Endothelial cell of umbilical vein (primary cell): ENCODE results near the gene RBM6. TPM values are rescaled to one million over a fixed set of nuclear protein-coding genes. Genes with fewer than 3 reads are reported as not detected.

Experiments
- BruUV-seq: library from RNA; stranded (reverse); fragments of 400-500 nt; replicated peaks from 2 replicates; lab custom pipeline; 2021; lab: Mats Ljungman, UMichigan
- CTCF ChIA-PET: fragments of 300-600, 350-600 bp; sonication (Branson Sonifier 250); formaldehyde crosslinking; loops from one replicate; lab custom pipeline; 2021; ENCODE audit warnings: antibody characterized with exemption, inconsistent platforms; lab: Charles Lee
- POLR2A ChIA-PET: fragments of 300-600, 350-600 bp; sonication (Branson Sonifier 250); formaldehyde crosslinking; loops from one replicate; lab custom pipeline; 2021; ENCODE audit warnings: antibody characterized with exemption, inconsistent platforms; lab: Charles Lee
- DNase-seq: peaks from one replicate; pipeline ENCODE4 v3.0.0-alpha.2; 2011; ENCODE audit warnings: low read depth, low spot score
- FAIRE-seq: peaks from 2 replicates; lab custom pipeline; 2011; peaks lifted over from hg19 to GRCh38; lab: Jason Lieb, UNC
- H2AFZ ChIP-seq: 2 replicates; pipeline ENCODE4 v1.6.0; 2012; ENCODE audit warnings: low read depth, low read length, control low read depth, inconsistent platforms
- H3K27ac ChIP-seq: 2 replicates; pipeline ENCODE4 v1.5.1; 2011; ENCODE audit warnings: low read depth, mild to moderate bottlenecking, control low read depth, low read length, moderate library complexity; ENCODE audit not compliant: insufficient read depth
- H3K27me3 ChIP-seq, 2 experiments: 2 replicates each; pipeline versions ENCODE4 v1.6.0 to v1.6.1; 2011; ENCODE audit warnings: low read length in 2 of 2, mixed read lengths in 1 of 2; ENCODE audit not compliant: control insufficient read depth in 2 of 2, insufficient read depth in 2 of 2
- H3K36me3 ChIP-seq, 2 experiments: 2 replicates in 1 of 2; 3 replicates in 1 of 2; pipeline ENCODE4 v1.5.1; 2011; ENCODE audit warnings: low read length in 2 of 2, mild to moderate bottlenecking in 1 of 2, moderate library complexity in 1 of 2; ENCODE audit not compliant: control insufficient read depth in 2 of 2, insufficient read depth in 2 of 2; ENCODE audit errors: extremely low read depth in 1 of 2
- H3K4me1 ChIP-seq: 3 replicates; pipeline ENCODE4 v1.5.1; 2011; ENCODE audit warnings: mild to moderate bottlenecking, low read length; ENCODE audit not compliant: control insufficient read depth, insufficient read depth; ENCODE audit errors: extremely low read depth
- H3K4me2 ChIP-seq: 2 replicates; pipeline ENCODE4 v1.6.1; 2011; ENCODE audit warnings: low read length, control low read depth, mixed read lengths; ENCODE audit not compliant: insufficient read depth
- H3K4me3 ChIP-seq, 3 experiments: fragments of 200-600 bp in 1 of 3; sonication (generic), shearing (Covaris generic) in 1 of 3; replicated peaks in 1 of 3; 2 replicates each; pipeline ENCODE4 v1.5.1; 2011 to 2016; ENCODE audit warnings: control low read depth in 3 of 3, low read length in 3 of 3, mild to moderate bottlenecking in 2 of 3, inconsistent platforms in 1 of 3, low read depth in 1 of 3, moderate library complexity in 1 of 3; ENCODE audit not compliant: insufficient read depth in 1 of 3
- H3K79me2 ChIP-seq: 2 replicates; pipeline ENCODE4 v1.6.0; 2012; ENCODE audit warnings: low read length, inconsistent platforms; ENCODE audit not compliant: control insufficient read depth, insufficient read depth
- H3K9ac ChIP-seq: replicated peaks from 2 replicates; pipeline ENCODE3; 2011; ENCODE audit warnings: low read length, control low read depth; ENCODE audit not compliant: insufficient read depth; ENCODE audit errors: extremely low read depth
- H3K9me1 ChIP-seq: replicated peaks from 3 replicates; pipeline ENCODE4 v1.6.0; 2011; ENCODE audit warnings: mild to moderate bottlenecking, low read length; ENCODE audit not compliant: control insufficient read depth, insufficient read depth; ENCODE audit errors: extremely low read depth
- H3K9me3 ChIP-seq: replicated peaks from 2 replicates; pipeline ENCODE4 v1.5.1; 2012; ENCODE audit warnings: low read length, inconsistent platforms; ENCODE audit not compliant: control insufficient read depth, insufficient read depth
- H4K20me1 ChIP-seq: replicated peaks from 2 replicates; pipeline ENCODE3; 2011; ENCODE audit warnings: mild to moderate bottlenecking, low read length; ENCODE audit not compliant: control insufficient read depth, insufficient read depth; ENCODE audit errors: extremely low read depth
- CTCF ChIP-seq, 2 donors: IDR thresholded peaks; 1 replicate in 1 of 2; 2 replicates in 1 of 2; pipeline ENCODE4 v1.5.1; 2011; ENCODE audit warnings: low read length in 2 of 2, mild to moderate bottlenecking in 2 of 2, moderate library complexity in 2 of 2, control low read depth in 1 of 2, inconsistent platforms in 1 of 2, low read depth in 1 of 2; ENCODE audit not compliant: insufficient read depth in 1 of 2; ENCODE audit errors: extremely low read depth in 1 of 2
- EZH2 ChIP-seq: IDR thresholded peaks from 2 replicates; pipeline ENCODE4 v1.6.1; 2012; ENCODE audit warnings: borderline replicate concordance, low read depth, mild to moderate bottlenecking, moderate library complexity, low read length, inconsistent platforms; ENCODE audit not compliant: severe bottlenecking
- FOS ChIP-seq: IDR thresholded peaks from 2 replicates; pipeline ENCODE4 v1.6.1; 2011; ENCODE audit warnings: mild to moderate bottlenecking, low read length, moderate library complexity, borderline replicate concordance; ENCODE audit not compliant: insufficient read depth
- GATA2 ChIP-seq: IDR thresholded peaks from 2 replicates; pipeline ENCODE4 v1.7.0; 2011; ENCODE audit warnings: low read depth, mild to moderate bottlenecking, moderate library complexity, mixed read lengths, low read length; ENCODE audit not compliant: insufficient read length, insufficient read depth
- JUN ChIP-seq: IDR thresholded peaks from 2 replicates; pipeline ENCODE4 v1.6.1; 2011; ENCODE audit warnings: borderline replicate concordance, low read depth; ENCODE audit not compliant: insufficient read length, insufficient read depth
- MAX ChIP-seq: IDR thresholded peaks from 2 replicates; pipeline ENCODE4 v1.6.1; 2011; ENCODE audit not compliant: insufficient read depth, insufficient read length
- MYC ChIP-seq: IDR thresholded peaks from one replicate; pipeline ENCODE4 v1.6.1; 2011; ENCODE audit warnings: mild to moderate bottlenecking, low read depth, low read length
- POLR2A ChIP-seq: IDR thresholded peaks from 2 replicates; pipeline ENCODE4 v1.6.1; 2012; ENCODE audit warnings: low read depth, mild to moderate bottlenecking, control low read depth, low read length
- POLR2AphosphoS5 ChIP-seq: IDR thresholded peaks from 2 replicates; pipeline ENCODE4 v1.6.1; 2012; ENCODE audit warnings: low read depth, mild to moderate bottlenecking, control low read depth, low read length, moderate library complexity; ENCODE audit not compliant: insufficient read depth
- dilution Hi-C: fragments of 300-500 bp; cut with MboI; formaldehyde crosslinking; loops from one replicate; pipeline ENCODE4 v1.15.0; 2019; ENCODE audit warnings: low sequenced_read_pairs; ENCODE audit not compliant: extremely low pct_ligation_motif_present
- intact Hi-C: fragments of 100-400 bp; cut with micrococcal nuclease; formaldehyde crosslinking; loops from one replicate; pipeline ENCODE4 v1.10.0; 2022
- polyA plus RNA-seq, 4 experiments: library from polyadenylated mRNA; depleted of rRNA in 3 of 4; stranded (reverse) in 3 of 4; unstranded in 1 of 4; fragments of >200 nt; gene quantifications; 2 replicates each; pipeline versions ENCODE4 v1.2.1 to v1.2.3, GENCODE V29; 2011 to 2012; ENCODE audit warnings: missing spikeins in 1 of 4
- total RNA-seq: library from RNA; stranded (reverse); gene quantifications from 2 replicates; pipeline ENCODE4 v1.2.3, GENCODE V29; 2021

The RBM6 gene
- total and polyA plus RNA-seq, 2 donors (not counting 3 experiments of a cell fraction or from before 2014, with no cell fraction given), result 30.4 to 94.5 TPM

GRCh38 chr3:49997862-49998261, 57.9 kb downstream of the RBM6 start:
- intact Hi-C loops, result no loop called here

More at GRCh38 chr3:49997862-49998261, 57.9 kb downstream of the RBM6 start:
- no peak for TF ChIP-seq CTCF (IDR thresholded peaks at IDR 0.05; ENCODE audit: extremely low read depth in 1 of 2, insufficient read depth in 1 of 2, low read depth in 1 of 2, low read length in 2 of 2)
- TF ChIP-seq MAX, result no peak
- TF ChIP-seq POLR2AphosphoS5, result no peak
- TF ChIP-seq JUN, result no peak
- no peak for TF ChIP-seq POLR2A
- no peak for TF ChIP-seq FOS
- no peak for TF ChIP-seq EZH2
- TF ChIP-seq GATA2, result no peak
- TF ChIP-seq MYC, result no peak
- Histone ChIP-seq H3K9ac (no peak overlapping the region), H3K4me3 (no peak overlapping the region), H3K27ac (no peak overlapping the region), H3K79me2 (peaks cover 11% of the 10 kb centered on the region), H2AFZ (no peak overlapping the region), H3K4me1 (peaks cover 15% of the 10 kb centered on the region), H3K36me3 (peaks cover 2 to 4% of the 10 kb centered on the region in 2 experiments), H3K9me1 (no peaks in the 10 kb centered on the region), H3K9me3 (no peaks in the 10 kb centered on the region), H3K4me2 (no peak overlapping the region), H3K27me3 (no peaks in the 10 kb centered on the region), H4K20me1 (peaks cover 6% of the 10 kb centered on the region)
- DNase-seq, result no peak
- POLR2A ChIA-PET, result no interaction called here
- FAIRE-seq, result no peak
- dilution Hi-C loops, result no loop called here
- no TSS peak for BruUV-seq
- CTCF ChIA-PET, result no interaction called here
